ENCODE measurements around the gene PDE8B.

GRCh38 chr5:77333036-77333435, 122.6 kb downstream of the PDE8B start:
- TF ChIP-seq CTCF (IDR thresholded peaks at IDR 0.05) = no peak
- TF ChIP-seq POLR2A (IDR thresholded peaks at IDR 0.05) = no peak
